ENCODE results near the gene ATP6V0A1. TPM values are rescaled to one million over a fixed set of nuclear protein-coding genes. Genes with fewer than 3 reads are reported as not detected.

Gene ATP6V0A1
- total RNA-seq, 2 donors from 2014 or later = 77.6 to 93.0 TPM

- Histone ChIP-seq H3K9ac (ENCODE audit: low read depth in 2 of 2, low read length in 2 of 2) (no peak overlapping the region), H3K27me3 (no peaks in the 10 kb centered on the region), H3K27ac (no peak overlapping the region), H3K4me1 (no peaks in the 10 kb centered on the region), H3K4me3 (no peak overlapping the region), H3K36me3 (peaks cover 5% of the 10 kb centered on the region), H3K9me3 (no peaks in the 10 kb centered on the region)
- no peak for DNase-seq
- TF ChIP-seq, protein P1, sequence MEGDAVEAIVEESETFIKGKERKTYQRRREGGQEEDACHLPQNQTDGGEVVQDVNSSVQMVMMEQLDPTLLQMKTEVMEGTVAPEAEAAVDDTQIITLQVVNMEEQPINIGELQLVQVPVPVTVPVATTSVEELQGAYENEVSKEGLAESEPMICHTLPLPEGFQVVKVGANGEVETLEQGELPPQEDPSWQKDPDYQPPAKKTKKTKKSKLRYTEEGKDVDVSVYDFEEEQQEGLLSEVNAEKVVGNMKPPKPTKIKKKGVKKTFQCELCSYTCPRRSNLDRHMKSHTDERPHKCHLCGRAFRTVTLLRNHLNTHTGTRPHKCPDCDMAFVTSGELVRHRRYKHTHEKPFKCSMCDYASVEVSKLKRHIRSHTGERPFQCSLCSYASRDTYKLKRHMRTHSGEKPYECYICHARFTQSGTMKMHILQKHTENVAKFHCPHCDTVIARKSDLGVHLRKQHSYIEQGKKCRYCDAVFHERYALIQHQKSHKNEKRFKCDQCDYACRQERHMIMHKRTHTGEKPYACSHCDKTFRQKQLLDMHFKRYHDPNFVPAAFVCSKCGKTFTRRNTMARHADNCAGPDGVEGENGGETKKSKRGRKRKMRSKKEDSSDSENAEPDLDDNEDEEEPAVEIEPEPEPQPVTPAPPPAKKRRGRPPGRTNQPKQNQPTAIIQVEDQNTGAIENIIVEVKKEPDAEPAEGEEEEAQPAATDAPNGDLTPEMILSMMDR (IDR thresholded peaks at IDR 0.05) = no peak
- intact Hi-C loops (cut with DNase I) = no loop called here
These were observed 34.6 kb downstream of the ATP6V0A1 start for GRCh38 chr17:42493319-42493718.

- Histone ChIP-seq H3K9ac (ENCODE audit: low read depth in 2 of 2, low read length in 2 of 2) (no peak overlapping the region), H3K36me3 (no peaks in the 10 kb centered on the region), H3K27me3 (no peaks in the 10 kb centered on the region), H3K4me3 (no peak overlapping the region), H3K4me1 (no peaks in the 10 kb centered on the region), H3K9me3 (no peaks in the 10 kb centered on the region), H3K27ac (no peak overlapping the region)
- DNase-seq = no peak
- intact Hi-C loops (cut with DNase I) = no loop called here
- TF ChIP-seq, protein P1 (IDR thresholded peaks at IDR 0.05) = no peak
These were observed 36.0 kb downstream of the ATP6V0A1 start for GRCh38 chr17:42494673-42495072.

- TF ChIP-seq, protein P1 (IDR thresholded peaks at IDR 0.05) = no peak
- intact Hi-C loops (cut with DNase I) = no loop called here
- Histone ChIP-seq H3K4me1 (no peaks in the 10 kb centered on the region), H3K9ac (ENCODE audit: low read depth in 2 of 2, low read length in 2 of 2) (no peak overlapping the region), H3K4me3 (no peak overlapping the region), H3K9me3 (no peaks in the 10 kb centered on the region), H3K27ac (no peak overlapping the region), H3K27me3 (no peaks in the 10 kb centered on the region), H3K36me3 (peaks cover 11% of the 10 kb centered on the region)
- no peak for DNase-seq
These were observed 40.1 kb downstream of the ATP6V0A1 start for GRCh38 chr17:42498828-42499227.

- TF ChIP-seq, protein P1 (IDR thresholded peaks at IDR 0.05) = no peak
These were observed 43.4 kb downstream of the ATP6V0A1 start for GRCh38 chr17:42502091-42502490.

DNA sequence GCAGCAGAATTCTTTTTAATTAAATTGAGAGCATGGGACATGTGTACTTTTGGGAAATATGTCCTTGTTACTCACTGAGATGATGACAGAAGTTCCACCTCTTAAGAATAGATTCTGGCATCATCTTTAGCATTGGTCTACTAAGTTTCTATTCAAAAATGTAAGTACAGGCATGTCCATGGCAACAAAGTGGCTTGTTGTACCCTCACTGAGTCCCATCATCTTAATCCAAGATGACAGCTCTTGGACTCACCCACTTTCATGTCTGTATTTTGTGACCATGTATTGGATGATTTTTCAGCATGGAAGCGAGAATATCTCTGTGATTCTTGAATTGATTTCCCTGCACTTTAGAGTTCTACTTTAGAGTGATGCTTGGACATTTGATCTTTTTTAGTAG lies 44.2 kb downstream of the ATP6V0A1 start:
- DNase-seq = no peak
- intact Hi-C loops (cut with DNase I) = loop anchor here (2.0 kb wide), 1 partner anchor 24 kb away; no protein-coding TSS in a partner anchor
- peaks cover 17% of the 10 kb centered on the region for H3K36me3 ChIP-seq

More at GRCh38 chr17:42502091-42502490, 43.4 kb downstream of the ATP6V0A1 start:
- H3K9ac ChIP-seq (ENCODE audit: low read depth in 2 of 2, low read length in 2 of 2) = no peak overlapping the region
- peaks cover 11% of the 10 kb centered on the region for H3K36me3 ChIP-seq
- H3K27ac ChIP-seq = no peak overlapping the region
- H3K9me3 ChIP-seq = no peaks in the 10 kb centered on the region
- no peak for DNase-seq
- intact Hi-C loops (cut with DNase I) = loop anchor here (2.0 kb wide), 1 partner anchor 23 kb away; no protein-coding TSS in a partner anchor
- no peak overlapping the region for H3K4me3 ChIP-seq
- H3K4me1 ChIP-seq = no peaks in the 10 kb centered on the region
- no peaks in the 10 kb centered on the region for H3K27me3 ChIP-seq

More for the DNA sequence above, 44.2 kb downstream of the ATP6V0A1 start:
- TF ChIP-seq, protein P1 (IDR thresholded peaks at IDR 0.05) = no peak
- Histone ChIP-seq H3K9ac (ENCODE audit: low read depth in 2 of 2, low read length in 2 of 2) (no peak overlapping the region), H3K27ac (no peak overlapping the region), H3K9me3 (no peaks in the 10 kb centered on the region), H3K27me3 (no peaks in the 10 kb centered on the region), H3K4me3 (no peak overlapping the region), H3K4me1 (no peaks in the 10 kb centered on the region)

All from colonic mucosa (tissue), 4 donors.